ENCODE measurements around the gene STXBP6.
"Not testable (repeated sequence)": the region's sequence is repeated elsewhere in the genome, so short reads cannot be mapped to it uniquely, and the experiment has no call there.

STXBP6 gene

DNA sequence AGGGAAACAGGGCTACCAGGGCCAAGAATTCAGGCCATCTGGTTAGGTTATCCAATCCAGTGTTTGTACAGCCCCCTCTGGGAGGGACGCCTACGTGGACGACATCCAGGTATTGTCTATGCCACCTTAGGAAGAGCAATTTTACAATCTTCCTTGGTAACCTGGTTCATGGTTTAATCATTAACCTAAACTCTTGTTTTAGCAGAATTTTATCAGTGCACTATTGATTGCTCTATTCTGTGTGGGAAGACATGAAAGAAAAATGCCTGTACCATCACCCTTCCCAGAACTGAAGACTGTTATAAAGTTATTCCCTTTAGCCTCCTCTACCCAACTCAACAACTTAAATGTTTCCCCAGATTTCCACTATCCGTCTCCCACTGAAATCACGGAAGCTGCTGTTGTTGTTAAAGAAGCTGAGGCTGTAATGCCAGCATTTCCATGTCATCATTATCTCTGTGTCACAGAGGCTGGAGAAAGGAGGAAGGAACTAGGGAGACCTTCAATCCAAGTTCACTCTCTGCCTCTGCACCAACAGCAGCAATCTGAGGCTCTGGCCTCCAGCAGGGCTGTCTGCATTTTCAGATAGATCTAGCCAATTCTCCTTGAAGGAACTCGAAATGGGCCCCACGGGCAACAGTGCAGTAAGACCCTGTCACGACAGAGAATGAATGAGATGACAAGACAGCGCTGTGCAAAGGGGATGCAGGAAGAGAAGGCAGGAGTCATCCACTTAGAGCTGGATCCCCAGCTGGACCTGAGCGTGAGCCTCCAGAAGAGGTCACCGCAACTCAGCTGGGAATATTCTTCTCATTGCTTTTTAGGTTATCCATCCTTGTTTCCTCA, 232.5 kb downstream of the STXBP6 start:
- DNase-seq = no peak

DNA sequence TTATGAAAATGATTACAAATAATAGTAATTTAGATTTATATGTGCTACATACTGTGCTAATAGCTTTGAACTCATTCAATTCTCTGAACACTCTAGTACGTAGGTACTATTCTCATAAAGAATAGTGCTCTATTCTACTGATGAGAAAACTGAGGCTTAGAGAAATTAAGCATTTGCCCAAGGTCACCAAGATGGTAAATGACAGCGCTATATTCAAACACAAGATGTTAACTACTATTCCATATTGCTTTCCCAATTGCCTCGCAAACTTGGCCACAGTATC, 233.1 kb downstream of the STXBP6 start:
- DNase-seq = no peak

DNA sequence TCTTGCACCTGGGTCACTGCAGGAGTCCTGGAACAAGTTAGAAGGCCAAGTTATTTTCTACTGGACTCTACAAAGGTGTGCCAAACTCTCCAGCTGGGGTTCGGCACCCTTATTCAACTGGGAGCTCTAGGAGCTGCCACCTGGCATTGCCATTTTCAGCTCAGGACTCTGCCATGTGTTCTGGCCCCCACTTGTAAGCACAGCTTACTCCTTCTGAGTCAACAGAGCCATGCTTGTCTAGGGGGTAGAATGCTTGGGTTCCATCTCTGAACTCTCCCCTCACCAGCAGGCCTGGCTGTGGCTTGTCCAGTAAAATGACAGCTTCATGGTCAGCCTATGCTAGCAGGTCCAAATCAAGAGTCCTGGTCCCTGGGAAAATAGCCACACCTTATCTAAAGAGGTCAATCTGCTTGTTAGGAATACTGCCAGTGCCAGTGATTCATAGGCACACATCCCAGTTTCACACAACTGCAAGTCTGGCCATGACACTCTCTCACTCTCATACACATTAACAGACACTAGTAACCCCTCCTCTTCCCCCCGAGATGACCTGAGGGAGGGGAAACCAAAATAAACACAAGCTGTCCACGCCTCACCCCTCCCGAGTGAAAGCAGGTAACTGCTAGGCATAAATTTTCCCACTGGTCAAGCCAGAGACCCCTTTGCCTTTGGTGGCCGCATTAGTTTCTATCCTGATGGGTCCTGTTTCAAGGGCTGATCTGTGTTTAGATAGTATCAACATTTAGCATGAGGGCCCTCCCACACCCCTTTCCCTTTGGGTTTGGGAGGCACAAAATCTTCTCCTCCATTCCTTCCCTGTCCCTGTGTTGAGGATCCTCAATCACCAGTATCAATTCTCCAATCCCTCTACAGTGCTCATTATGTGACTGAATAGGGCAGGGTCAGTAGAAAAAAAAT, 233.7 kb downstream of the STXBP6 start:
- no peak for DNase-seq

DNA sequence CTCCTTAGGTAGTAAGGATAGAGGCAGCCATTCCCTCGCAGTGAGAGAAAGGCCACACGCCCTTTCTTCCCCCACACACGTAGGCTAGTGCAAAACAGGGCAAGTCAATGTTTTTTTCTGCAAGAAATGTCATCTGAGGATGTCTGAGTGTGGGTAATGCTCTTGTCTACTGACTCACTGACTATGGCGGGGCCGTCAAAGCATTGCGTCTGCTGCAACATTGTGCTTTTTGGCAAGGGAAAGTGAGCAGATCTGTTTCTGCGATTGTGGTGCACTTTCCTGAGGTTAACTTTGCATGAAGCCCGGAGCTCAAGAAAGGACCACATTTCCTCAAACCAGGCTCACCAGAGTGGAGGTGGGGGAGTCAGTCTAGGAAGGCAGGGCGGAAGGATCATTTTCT, 234.4 kb downstream of the STXBP6 start:
- no peak for DNase-seq

DNA sequence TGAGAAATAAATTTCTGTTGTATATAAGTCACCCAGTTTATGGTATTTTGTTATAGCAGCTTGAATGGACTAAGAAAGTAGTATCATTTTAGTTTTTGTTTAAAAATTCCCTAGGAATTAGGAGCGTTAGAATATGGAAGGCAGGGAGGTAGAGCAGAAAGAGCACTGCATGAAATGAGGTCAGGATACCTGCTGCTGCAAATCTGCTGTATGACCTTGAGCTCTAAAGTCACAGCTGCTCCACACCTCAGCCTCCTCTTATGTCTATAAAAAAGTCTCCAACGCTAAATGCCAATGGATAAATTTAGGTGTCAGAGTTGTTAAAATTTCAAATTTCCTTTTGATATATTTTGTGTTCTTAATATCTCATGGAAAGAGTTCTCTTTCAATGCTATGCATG, 235.0 kb downstream of the STXBP6 start:
- DNase-seq = no peak

DNA sequence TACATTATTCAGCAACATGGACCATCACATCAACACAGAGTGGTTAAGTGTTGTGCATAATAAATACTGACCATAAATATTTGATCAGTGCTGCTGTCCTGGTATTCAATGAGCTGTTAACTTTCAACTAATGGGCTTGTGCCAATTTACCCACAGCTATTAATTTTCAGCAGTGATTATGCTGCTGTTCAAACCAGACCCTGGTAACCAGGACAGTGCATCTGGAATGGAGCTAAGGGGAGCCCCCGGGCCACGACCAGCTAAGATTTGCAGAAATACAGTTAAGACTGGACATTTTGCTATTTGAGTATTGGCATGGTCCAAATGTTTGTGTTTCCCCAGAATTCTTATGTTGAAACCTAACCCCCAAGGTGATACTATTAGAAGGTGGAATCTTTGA, 235.6 kb downstream of the STXBP6 start:
- DNase-seq = no peak

DNA sequence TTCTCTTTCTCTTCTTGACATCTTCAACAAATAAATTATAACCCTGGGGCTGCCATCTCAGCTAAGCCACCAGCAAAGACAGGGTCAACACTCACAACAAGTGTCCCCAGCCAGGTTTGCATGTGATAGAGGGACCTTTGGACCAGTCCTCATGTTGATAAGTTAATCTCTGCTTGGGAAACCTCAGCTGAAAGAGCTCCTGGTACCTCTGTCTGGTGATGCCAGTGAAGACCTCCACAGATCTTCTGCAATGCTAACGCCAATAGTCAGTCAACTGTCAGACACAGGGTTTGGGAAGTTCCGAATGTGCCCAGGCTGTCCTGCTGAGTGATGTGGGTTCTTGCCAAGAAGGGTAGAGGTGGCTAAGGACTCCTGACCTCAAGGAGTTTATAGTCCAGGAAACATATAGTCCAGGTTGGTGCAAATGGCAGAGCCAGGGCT, 236.1 kb downstream of the STXBP6 start:
- DNase-seq = no peak

DNA sequence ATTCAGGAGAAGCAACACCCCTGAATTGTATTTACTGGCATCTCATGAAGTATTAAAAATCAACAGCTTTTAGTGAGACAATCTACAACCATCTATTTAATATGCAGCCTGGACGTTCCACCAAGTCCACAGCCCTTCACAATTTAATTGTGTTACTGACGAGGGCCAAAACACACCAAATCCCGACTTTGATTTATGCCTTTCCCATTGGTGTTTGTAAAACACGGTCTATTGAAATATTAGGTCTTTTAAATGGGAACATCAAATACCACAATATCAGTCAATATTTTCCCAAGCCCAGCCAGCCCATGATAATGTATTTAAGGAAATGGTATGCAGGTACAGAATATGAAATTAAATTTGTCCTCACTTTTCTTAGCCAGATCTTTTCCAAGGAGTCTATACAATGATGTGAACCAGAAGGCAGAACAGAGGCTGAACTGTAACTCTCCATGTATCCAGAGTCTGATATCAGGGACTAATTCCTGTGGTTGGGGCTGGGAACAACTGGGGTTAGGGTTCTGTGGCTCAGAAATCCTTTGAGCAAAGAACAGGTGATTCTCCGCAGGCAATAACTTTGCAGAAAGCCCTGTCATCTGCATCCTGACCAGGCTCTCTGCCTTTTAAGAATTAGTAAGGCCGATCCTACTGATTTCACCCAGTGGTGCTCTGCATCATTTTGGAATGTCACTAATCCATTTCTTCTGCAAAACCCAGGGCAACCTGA, 236.7 kb downstream of the STXBP6 start:
- DNase-seq = no peak

DNA sequence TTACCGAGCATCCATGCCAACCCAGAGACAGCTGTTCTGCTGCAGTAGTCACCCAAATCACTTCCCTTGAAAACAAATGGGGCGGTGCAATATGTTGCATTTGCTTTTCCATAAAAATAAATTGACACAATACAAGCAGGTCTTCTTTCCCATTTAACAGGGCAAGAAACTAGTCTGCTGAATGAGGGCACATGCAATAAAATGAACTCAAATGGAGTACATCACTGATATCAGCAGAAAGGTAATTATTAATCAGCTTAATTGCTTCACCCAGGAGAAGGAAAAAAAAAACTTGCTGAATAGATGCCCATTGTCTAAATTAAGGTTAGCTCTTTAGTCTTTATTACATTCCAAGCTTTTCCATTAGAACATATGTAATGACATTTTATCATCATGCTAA, 240.8 kb downstream of the STXBP6 start:
- no peak for DNase-seq

DNA sequence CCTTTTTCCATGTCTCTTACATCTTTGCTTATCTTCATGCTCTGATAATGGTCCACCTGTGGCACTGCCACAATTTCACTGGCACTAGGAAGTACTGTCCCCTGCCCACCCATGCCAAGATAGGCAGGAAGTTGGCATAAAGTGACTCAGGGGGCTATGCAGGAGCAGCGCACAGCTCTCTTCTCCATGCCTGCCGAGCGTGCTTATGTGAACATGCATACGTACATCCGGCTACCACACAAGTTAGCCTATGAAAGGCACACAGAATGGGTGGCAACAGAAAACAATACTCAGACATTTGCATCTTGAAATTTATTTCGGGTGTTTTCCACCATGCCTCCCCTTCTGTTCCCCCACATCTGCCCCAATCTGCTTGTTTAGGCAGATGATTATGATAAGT, 241.5 kb downstream of the STXBP6 start:
- DNase-seq = no peak

DNA sequence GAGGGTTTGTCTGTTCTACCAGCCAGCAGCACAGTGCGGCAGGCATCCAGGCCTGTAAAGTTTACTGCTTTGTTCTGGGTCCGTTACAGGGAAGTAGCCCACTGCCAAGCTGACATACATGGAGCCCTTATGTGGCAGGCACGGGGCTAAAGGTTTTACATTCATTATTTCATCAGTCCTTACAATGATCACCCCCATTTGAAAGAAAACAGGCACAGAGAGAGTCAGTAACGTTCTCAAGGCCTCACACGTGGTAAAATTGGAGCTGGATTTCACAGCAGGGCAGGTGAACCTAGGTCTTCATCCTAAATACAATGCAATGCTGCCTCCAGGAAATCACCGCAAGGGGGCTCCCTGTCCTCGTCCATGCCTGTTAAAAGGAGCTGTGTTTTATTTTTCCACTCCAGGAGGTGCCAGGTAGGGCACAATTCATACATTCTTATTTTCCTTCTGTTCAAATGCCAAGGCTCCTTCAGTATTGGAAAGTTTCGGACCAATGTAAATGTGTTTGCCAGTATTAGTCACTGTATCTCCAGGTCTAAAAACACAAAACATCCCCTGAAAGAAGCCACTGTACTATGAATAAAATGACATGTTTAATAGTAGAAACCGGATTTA, 243.8 kb downstream of the STXBP6 start:
- peak; percentile 37 to 62 for DNase-seq

DNA sequence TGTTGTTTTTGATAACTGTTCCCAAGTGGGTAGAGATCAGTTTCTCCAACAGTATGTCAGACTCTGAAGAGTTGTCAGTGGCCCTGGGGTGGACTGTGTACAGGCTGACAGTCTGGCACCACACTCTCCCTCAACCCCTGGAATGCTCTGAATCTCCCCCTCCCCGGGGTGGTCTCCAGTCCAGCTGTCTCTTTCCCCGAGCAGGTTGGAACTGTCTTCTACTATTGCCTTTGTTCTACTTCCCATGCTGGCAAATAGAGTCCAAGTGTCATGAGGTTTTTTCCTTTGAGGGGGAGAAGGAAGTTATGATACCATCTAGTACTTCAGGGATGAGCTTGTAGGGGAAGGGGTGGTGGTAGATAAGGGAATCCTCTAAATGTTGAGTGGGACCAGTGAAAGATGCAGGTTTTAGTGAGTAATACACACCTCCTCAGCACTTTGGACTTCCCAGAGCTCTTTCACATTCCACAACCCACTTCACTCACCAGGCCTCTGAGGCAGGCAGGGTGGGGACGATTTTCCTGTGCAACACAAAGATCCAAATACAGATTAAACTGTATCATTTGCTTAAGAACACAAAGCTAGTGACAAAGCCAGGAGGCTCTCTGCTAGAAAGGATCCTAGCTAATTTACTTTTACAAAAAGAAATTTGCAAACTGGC, 245.3 kb downstream of the STXBP6 start:
- DNase-seq = no peak

DNA sequence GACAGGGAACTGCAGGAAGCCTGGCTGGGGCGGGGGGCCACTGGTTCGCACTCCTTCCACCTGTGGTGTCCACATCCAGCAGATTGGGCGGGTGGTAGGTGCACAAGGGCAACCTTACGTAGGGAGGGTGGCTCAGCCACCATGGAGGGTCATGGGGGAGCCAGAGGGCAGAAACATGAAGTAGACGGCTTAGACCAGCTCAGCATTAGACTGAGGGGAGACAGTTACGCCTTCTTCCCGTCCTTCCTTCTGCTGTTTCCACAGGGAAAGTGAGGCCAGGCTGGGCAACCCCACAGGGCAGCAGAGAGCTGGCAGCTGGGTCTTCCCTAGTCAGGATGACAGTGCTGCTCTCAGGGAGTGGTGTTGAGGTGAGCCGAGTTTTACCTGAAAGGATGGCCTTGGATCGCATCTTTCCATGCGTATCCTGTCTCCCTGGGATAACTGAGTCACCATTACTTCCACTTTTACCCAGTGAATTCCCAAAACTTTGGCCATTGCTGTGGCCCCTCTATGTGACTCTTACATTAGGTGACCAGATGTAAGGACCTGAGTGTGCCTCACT, 245.9 kb downstream of the STXBP6 start:
- DNase-seq = no peak

DNA sequence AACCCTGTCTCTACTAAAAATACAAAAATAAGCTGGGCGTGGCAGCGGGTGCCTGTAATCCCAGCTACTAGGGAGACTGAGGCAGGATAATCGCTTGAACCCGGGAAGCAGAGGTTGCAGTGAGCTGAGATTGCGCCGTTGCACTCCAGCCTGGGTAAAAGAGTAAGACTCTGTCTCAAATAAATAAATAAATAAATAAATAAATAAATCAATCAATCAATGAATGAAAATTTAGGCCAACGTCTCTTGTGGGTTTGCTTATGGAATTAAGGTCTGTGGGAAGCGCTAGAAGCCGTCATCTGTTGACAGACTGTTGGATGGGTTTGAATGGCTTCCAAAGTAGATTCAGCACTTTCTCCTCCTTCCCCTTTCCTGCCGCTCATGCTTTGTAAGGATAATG, 246.5 kb downstream of the STXBP6 start:
- DNase-seq = not testable (repeated sequence)

DNA sequence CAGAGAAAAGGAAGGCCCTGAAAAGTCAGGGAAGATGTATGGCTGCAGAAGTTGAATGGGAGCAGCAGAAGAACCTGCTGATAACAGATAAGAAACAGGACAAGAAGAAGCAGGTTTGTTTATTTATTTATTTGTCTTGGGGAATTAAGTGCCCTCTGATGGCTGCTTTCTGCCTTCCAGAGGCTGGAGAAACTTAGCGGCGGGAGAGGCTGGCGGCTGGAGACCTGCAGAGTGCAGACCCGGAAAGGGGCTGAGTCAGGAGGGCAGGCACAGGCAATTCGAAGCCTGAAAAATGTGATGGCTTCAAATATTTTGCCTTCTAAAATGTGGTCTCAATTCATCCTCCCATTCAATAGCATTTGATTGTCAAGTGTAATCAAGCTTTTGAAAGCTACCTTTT, 247.7 kb downstream of the STXBP6 start:
- no peak for DNase-seq

DNA sequence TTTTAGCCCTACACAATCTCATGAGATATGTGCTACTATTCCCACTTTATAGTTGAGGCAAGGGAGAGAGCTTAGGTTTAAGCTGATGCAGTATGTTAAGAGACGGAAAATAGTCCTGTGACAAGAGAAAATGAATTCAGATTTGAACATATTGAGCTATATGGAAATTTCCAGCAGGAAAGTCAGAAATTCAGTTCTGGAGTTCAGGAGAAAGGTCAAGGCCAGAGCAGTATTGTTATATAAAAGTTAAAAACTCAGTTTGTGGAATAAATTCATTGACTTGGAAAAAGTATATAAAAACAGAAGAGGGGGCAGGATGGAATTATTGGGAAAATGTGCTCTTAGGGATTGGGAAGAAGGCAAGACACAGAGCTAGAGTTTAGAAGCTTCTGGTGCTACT, 248.9 kb downstream of the STXBP6 start:
- DNase-seq = no peak

DNA sequence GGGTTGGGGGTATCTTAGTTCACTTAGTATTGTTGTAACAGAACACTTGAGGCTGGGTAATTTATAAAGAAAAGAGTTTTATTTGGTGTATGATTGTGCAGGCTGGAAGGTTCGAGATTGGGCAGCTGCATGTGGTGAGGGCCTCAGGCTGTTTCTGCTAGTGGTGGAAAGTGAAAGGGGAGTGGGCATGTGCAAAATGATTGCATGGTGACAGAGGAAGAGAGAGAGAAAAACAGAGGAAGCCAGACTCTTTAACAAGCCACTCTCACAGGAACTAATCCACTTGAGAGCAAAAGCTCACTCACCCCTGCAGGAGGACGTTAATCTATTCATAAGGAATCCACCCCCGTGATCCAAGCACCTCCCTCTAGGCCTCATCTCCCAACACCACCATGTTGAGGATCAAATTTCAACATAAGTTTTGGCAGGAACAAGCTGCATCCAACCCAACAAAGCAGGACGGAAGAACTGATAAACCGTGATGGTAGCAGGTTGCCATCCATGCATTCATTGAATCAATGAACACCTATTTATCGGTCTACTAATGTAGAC, 251.0 kb downstream of the STXBP6 start:
- no peak for DNase-seq

DNA sequence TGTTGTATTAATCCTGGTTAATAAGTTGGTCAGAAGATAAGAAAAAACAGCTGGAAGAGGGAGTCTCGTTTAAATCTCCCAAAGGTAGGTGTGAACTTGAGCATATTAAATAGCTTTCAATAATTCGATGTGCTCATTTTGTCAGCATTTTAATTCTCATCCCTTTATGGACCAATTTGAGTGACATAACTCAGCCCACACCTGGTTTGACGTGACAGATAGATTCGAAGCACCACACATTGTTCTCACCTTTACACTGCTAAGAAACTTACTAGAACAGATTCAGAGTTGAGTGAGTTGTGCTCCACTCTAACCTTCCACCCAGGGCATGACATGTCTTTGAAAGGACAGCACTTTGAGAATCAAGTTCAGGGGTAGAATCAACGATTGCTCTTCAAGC, 254.5 kb downstream of the STXBP6 start:
- no peak for DNase-seq

DNA sequence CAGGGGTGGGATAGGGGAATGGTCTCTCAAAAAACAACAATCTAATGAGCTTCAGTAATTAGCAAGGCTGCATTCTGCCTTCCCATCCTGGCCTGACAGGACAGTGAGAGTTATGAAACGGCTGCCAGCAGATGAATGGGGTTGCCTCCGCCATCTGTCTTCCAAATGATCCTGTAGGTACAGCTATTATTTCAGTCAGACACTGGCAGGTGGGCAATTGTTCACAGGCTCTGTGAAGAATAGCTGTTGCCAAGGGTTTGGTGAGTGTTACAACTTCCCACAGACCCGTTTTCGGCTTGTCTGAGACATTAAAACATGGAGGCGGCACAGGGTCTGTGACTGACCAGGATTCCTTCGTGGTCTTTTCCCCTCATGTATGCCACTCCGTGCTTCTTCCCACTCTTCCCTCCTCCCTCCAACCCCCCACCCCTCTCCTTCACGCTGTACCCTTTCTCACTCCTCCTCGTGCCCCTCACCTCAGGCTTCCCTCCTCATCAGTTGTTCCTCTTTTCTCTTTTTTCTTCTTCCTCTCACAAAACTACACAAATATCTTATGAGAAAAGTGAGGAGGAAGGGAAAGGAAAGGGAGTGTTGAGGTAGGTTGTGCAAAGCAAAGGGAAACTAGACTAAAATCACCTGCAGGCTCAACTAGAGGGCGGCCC, 255.2 kb downstream of the STXBP6 start:
- no peak for DNase-seq

DNA sequence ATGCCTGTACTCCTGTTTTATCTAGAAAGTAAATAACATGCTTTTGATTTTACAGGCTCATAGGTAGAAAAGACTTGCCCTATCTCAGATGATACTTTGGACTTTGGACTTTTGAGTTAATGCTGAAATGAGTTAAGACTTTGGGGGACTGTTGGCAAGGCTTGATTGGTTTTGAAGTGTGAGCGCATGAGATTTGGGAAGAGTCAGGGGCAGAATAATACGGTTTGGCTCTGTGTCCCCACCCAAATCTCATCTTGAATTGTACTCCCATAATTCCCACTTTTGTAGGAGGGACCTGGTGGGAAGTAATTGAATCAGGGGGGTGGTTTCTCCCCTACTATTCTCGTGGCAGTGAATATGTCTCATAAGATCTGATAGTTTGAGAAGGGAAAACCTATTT, 259.8 kb downstream of the STXBP6 start:
- no peak for DNase-seq

DNA sequence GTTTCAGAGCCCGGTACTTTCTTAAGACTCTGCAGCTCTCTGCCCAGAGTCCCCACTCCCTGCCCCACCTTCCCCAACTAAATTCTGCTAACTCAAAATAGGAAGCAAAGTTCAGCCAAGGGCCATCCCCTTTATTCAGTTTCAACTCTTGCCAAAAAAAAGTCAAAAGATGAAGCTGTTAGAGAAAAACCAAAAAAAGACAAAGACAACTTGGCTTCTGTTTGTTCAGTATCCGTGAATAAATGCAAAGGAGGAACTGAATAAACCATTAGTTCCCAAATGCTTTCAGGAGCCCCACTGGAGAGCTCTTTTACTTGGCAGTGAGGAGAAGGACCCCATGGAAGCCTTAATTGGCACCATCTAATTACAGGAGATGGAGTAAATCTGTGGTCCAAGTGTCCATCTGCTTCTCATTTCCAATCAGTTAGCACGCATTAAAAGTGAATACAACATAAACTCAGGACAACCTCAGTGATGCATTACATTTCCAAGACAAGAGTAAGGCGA, 260.5 kb downstream of the STXBP6 start:
- no peak for DNase-seq

Data from stimulated activated CD4-positive, alpha-beta T cell treated with anti-CD3 and anti-CD28 coated beads, Interleukin-2, amount 100 ng/mL, for 24 hours (primary cell).